Measurements from ENCODE around the gene SCGB1A1. TPM values are rescaled to one million over a fixed set of nuclear protein-coding genes. Genes with fewer than 3 reads are reported as not detected.

The SCGB1A1 gene
- total and polyA plus RNA-seq, 8 donors, result 3.5 to 397 (median 19.0) TPM

- H3K27me3 ChIP-seq, result no peaks in the 10 kb centered on the region
- no peak overlapping the region for H3K27ac ChIP-seq
- no peak for TF ChIP-seq CTCF (IDR thresholded peaks at IDR 0.05)
- peaks cover 5 to 9% of the 10 kb centered on the region in 2 donors for H3K4me1 ChIP-seq
- H3K9me3 ChIP-seq, result no peaks in the 10 kb centered on the region
- DNase-seq, result no peak
- no peak for ATAC-seq
- intact Hi-C loops (cut with DNase I), result no loop called here
- H3K36me3 ChIP-seq, result no peaks in the 10 kb centered on the region
- no peak overlapping the region for H3K4me3 ChIP-seq
Observed at GRCh38 chr11:62392506-62392905, 26.3 kb upstream of the SCGB1A1 start.

- H3K27me3 ChIP-seq, result no peaks in the 10 kb centered on the region
- H3K27ac ChIP-seq, result no peak overlapping the region
- intact Hi-C loops (cut with DNase I), result no loop called here
- peaks cover 5 to 14% of the 10 kb centered on the region in 2 donors for H3K4me1 ChIP-seq
- TF ChIP-seq CTCF (IDR thresholded peaks at IDR 0.05), result no peak
- H3K4me3 ChIP-seq, result no peak overlapping the region
- H3K9me3 ChIP-seq, result no peaks in the 10 kb centered on the region
- DNase-seq, result no peak
- H3K36me3 ChIP-seq, result no peaks in the 10 kb centered on the region
- no peak for ATAC-seq
Observed at GRCh38 chr11:62393061-62393611, 25.7 kb upstream of the SCGB1A1 start.

GRCh38 chr11:62393735-62394134 is 25.1 kb upstream of the SCGB1A1 start:
- no peak overlapping the region for H3K4me3 ChIP-seq
- no peak for ATAC-seq
- no peak for DNase-seq
- no peaks in the 10 kb centered on the region for H3K9me3 ChIP-seq
- peaks cover 5 to 20% of the 10 kb centered on the region in 2 donors for H3K4me1 ChIP-seq
- intact Hi-C loops (cut with DNase I), result no loop called here
- no peaks in the 10 kb centered on the region for H3K36me3 ChIP-seq
- no peaks in the 10 kb centered on the region for H3K27me3 ChIP-seq
- H3K27ac ChIP-seq, result no peak overlapping the region
- TF ChIP-seq CTCF (IDR thresholded peaks at IDR 0.05), result no peak

- no peaks in the 10 kb centered on the region for H3K36me3 ChIP-seq
- peak overlapping the region; percentile 26 to 41 for H3K27ac ChIP-seq
- peak; percentile 93 for ATAC-seq
- peak overlapping the region in 1 of 2 donors; percentile 11 for H3K4me3 ChIP-seq
- peak; percentile 39 to 69 for TF ChIP-seq CTCF (IDR thresholded peaks at IDR 0.05)
- no peaks in the 10 kb centered on the region for H3K27me3 ChIP-seq
- H3K9me3 ChIP-seq, result no peaks in the 10 kb centered on the region
- H3K4me1 ChIP-seq, result peaks cover 13 to 20% of the 10 kb centered on the region in 2 donors
- DNase-seq, result peak; percentile 58 to 92 (median 86)
- intact Hi-C loops (cut with DNase I), result no loop called here
Observed at GRCh38 chr11:62394825-62395538, 23.9 kb upstream of the SCGB1A1 start.

GRCh38 chr11:62395885-62396551 is 22.8 kb upstream of the SCGB1A1 start:
- Histone ChIP-seq H3K4me3 (no peak overlapping the region), H3K4me1 (peaks cover 18 to 20% of the 10 kb centered on the region in 2 donors), H3K27me3 (no peaks in the 10 kb centered on the region), H3K36me3 (no peaks in the 10 kb centered on the region), H3K9me3 (no peaks in the 10 kb centered on the region), H3K27ac (no peak overlapping the region)
- TF ChIP-seq CTCF (IDR thresholded peaks at IDR 0.05), result no peak
- intact Hi-C loops (cut with DNase I), result no loop called here
- DNase-seq, result no peak
- ATAC-seq, result no peak
